Measurements from ENCODE around the gene ITPR1.

DNA sequence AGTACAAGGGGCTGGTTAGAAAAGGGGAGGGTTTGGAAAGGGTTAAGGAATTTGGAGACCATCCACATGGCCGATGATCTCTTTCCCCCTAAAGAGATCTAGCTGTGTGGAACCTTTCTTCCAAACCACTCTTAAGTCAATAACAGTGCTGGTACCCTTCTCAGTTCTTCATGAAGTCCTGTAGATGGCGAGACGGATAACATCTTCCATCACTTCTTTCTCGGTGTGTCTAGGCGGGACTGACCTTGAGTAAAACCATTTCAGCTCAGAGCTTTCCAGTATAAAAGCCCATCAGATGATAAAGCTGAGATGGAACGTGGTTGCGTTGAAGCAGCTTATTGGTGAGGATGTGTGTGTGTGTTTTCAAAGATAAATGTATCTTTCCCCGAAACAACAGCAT is 334.6 kb downstream of the ITPR1 start:
- TF ChIP-seq POLR2A (IDR thresholded peaks at IDR 0.05) (no peak), POLR2AphosphoS5 (IDR thresholded peaks at IDR 0.05) (no peak), EP300 (IDR thresholded peaks at IDR 0.05) (no peak)
- TF ChIP-seq, protein P1, sequence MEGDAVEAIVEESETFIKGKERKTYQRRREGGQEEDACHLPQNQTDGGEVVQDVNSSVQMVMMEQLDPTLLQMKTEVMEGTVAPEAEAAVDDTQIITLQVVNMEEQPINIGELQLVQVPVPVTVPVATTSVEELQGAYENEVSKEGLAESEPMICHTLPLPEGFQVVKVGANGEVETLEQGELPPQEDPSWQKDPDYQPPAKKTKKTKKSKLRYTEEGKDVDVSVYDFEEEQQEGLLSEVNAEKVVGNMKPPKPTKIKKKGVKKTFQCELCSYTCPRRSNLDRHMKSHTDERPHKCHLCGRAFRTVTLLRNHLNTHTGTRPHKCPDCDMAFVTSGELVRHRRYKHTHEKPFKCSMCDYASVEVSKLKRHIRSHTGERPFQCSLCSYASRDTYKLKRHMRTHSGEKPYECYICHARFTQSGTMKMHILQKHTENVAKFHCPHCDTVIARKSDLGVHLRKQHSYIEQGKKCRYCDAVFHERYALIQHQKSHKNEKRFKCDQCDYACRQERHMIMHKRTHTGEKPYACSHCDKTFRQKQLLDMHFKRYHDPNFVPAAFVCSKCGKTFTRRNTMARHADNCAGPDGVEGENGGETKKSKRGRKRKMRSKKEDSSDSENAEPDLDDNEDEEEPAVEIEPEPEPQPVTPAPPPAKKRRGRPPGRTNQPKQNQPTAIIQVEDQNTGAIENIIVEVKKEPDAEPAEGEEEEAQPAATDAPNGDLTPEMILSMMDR (IDR thresholded peaks at IDR 0.05): no peak

Data from gastroesophageal sphincter (tissue), 3 donors.